ENCODE measurements around the gene USP6NL. TPM values are rescaled to one million over a fixed set of nuclear protein-coding genes. Genes with fewer than 3 reads are reported as not detected.

Gene USP6NL
- total and polyA plus RNA-seq, 2 of the 8 experiments (the other 6 are each of a cell fraction or from before 2014, with no cell fraction given): 10.9 to 28.8 TPM

GRCh38 chr10:11588873-11589574 lies 22.4 kb downstream of the USP6NL start (continued):
- TF ChIP-seq CTBP2 (IDR thresholded peaks at IDR 0.05; ENCODE audit: borderline replicate concordance, insufficient read depth, insufficient read length, low read length) (no peak), NRF1 (IDR thresholded peaks at IDR 0.05; ENCODE audit: low read depth, low read length) (no peak), EZH2 (IDR thresholded peaks at IDR 0.05; ENCODE audit: low read depth, low read length, severe bottlenecking) (no peak), BACH1 (IDR thresholded peaks at IDR 0.05; ENCODE audit: low read length) (no peak), SIRT6 (IDR thresholded peaks at IDR 0.05; ENCODE audit: low read length) (no peak), CEBPB (IDR thresholded peaks at IDR 0.05; ENCODE audit: low read depth, low read length) (no peak), ZNF274 (IDR thresholded peaks at IDR 0.05; ENCODE audit: borderline replicate concordance, extremely low read depth, low read length) (no peak)
